ENCODE measurements around the gene CCDC12.

Gene CCDC12

DNA sequence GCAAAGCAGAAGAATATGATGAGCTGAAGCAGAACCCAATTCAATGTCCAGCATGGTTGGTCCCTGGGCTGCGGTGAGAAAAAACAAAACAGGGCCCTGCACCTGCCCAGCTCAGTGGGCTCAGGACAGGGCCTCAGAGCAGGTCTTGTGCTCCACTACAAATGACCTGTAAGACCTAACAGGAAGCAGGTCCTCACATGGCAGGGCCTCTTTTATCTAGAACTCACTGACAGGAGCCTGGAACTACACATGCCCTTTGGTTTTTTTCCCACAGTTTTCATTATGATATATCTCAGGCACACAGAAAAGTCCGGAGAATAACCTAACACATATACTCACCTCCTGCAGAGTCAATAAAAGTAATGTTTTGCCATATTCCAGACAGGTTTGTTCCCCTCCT, 38.4 kb downstream of the CCDC12 start:
- no peak for DNase-seq (ENCODE audit: low read depth in 1 of 2, low spot score in 1 of 2)
- H3K4me3 ChIP-seq (replicated peaks; ENCODE audit: insufficient read depth, low read length), result no peak overlapping the region
- no peaks in the 10 kb centered on the region for H3K27me3 ChIP-seq (ENCODE audit: insufficient read depth, poor library complexity, severe bottlenecking)
- H3K27ac ChIP-seq (replicated peaks), result no peak overlapping the region
- TF ChIP-seq GABPA (IDR thresholded peaks at IDR 0.05; ENCODE audit: low read depth), result no peak
- TF ChIP-seq, protein P1, sequence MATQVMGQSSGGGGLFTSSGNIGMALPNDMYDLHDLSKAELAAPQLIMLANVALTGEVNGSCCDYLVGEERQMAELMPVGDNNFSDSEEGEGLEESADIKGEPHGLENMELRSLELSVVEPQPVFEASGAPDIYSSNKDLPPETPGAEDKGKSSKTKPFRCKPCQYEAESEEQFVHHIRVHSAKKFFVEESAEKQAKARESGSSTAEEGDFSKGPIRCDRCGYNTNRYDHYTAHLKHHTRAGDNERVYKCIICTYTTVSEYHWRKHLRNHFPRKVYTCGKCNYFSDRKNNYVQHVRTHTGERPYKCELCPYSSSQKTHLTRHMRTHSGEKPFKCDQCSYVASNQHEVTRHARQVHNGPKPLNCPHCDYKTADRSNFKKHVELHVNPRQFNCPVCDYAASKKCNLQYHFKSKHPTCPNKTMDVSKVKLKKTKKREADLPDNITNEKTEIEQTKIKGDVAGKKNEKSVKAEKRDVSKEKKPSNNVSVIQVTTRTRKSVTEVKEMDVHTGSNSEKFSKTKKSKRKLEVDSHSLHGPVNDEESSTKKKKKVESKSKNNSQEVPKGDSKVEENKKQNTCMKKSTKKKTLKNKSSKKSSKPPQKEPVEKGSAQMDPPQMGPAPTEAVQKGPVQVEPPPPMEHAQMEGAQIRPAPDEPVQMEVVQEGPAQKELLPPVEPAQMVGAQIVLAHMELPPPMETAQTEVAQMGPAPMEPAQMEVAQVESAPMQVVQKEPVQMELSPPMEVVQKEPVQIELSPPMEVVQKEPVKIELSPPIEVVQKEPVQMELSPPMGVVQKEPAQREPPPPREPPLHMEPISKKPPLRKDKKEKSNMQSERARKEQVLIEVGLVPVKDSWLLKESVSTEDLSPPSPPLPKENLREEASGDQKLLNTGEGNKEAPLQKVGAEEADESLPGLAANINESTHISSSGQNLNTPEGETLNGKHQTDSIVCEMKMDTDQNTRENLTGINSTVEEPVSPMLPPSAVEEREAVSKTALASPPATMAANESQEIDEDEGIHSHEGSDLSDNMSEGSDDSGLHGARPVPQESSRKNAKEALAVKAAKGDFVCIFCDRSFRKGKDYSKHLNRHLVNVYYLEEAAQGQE (IDR thresholded peaks at IDR 0.05; ENCODE audit: insufficient replicate concordance, low read depth), result no peak
- no peak for TF ChIP-seq POLR2AphosphoS5 (IDR thresholded peaks at IDR 0.05; ENCODE audit: low read depth)
- TF ChIP-seq SPI1 (IDR thresholded peaks at IDR 0.05; ENCODE audit: borderline replicate concordance, low read depth), result no peak
- TF ChIP-seq, protein P2, sequence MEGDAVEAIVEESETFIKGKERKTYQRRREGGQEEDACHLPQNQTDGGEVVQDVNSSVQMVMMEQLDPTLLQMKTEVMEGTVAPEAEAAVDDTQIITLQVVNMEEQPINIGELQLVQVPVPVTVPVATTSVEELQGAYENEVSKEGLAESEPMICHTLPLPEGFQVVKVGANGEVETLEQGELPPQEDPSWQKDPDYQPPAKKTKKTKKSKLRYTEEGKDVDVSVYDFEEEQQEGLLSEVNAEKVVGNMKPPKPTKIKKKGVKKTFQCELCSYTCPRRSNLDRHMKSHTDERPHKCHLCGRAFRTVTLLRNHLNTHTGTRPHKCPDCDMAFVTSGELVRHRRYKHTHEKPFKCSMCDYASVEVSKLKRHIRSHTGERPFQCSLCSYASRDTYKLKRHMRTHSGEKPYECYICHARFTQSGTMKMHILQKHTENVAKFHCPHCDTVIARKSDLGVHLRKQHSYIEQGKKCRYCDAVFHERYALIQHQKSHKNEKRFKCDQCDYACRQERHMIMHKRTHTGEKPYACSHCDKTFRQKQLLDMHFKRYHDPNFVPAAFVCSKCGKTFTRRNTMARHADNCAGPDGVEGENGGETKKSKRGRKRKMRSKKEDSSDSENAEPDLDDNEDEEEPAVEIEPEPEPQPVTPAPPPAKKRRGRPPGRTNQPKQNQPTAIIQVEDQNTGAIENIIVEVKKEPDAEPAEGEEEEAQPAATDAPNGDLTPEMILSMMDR (IDR thresholded peaks at IDR 0.05; ENCODE audit: insufficient read depth, low read length), result no peak

DNA sequence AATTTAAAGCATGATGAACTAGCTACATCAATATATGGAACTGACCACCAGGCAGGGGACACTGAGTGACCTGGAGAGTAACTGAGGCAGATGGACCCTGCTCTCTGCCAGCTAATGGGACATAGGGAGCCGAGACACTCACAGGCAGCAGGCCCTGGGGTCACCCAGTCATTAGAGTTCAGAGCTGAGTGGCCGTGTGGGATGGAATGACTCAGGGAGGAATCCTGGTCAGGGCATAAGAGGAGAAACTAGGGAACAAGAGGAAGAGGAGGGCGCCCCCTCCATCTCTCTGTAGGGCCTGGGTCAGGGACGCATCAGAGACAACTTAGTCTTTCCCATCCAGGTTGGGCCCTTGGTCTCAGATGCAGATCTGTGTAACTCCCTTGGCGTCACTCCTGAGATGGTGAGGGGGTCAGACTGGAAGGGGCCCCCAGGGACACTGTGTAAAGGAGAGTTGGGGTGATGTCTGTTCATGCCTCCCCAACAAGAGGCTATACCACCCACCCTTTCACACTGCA, 39.8 kb downstream of the CCDC12 start:
- Histone ChIP-seq H3K27ac (replicated peaks) (peak overlapping the region; percentile 61), H3K27me3 (ENCODE audit: insufficient read depth, poor library complexity, severe bottlenecking) (no peaks in the 10 kb centered on the region), H3K4me3 (replicated peaks; ENCODE audit: insufficient read depth, low read length) (no peak overlapping the region)
- TF ChIP-seq SPI1 (IDR thresholded peaks at IDR 0.05; ENCODE audit: borderline replicate concordance, low read depth) (no peak), GABPA (IDR thresholded peaks at IDR 0.05; ENCODE audit: low read depth) (no peak), POLR2AphosphoS5 (IDR thresholded peaks at IDR 0.05; ENCODE audit: low read depth) (no peak)
- TF ChIP-seq, protein P1 (IDR thresholded peaks at IDR 0.05; ENCODE audit: insufficient replicate concordance, low read depth), result no peak
- TF ChIP-seq, protein P2 (IDR thresholded peaks at IDR 0.05; ENCODE audit: insufficient read depth, low read length), result no peak
- no peak for DNase-seq (ENCODE audit: low read depth in 1 of 2, low spot score in 1 of 2)

DNA sequence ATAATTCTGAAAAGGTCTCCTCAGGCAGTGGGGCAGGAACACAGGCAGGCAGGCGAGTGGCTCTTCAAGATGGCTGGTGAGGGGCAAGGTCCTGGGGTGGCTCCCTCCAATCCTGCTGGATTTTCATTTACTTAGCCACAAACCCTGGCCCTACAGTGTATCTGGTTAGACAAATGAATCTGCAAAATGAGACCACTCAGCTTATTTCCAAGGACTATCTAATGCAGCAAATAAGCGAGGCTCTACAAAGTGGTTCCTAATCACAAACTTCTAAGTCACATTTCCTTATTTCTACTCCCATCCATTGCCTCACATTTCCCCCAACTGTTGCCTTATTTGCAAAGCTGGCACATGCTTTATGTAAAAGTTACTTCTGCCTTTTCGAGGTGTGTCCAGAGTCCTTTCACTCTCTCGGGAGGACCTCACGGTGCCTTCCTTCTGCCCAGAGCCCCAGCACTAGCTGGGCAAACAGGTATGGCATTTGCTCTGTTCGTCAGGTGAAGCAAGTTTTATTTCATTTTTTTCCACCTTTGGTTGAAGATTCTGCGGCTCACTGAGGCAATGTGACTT, 40.5 kb downstream of the CCDC12 start:
- no peak overlapping the region for H3K4me3 ChIP-seq (replicated peaks; ENCODE audit: insufficient read depth, low read length)
- DNase-seq (ENCODE audit: low read depth in 1 of 2, low spot score in 1 of 2), result peak in 1 of 2 experiments; percentile 86
- H3K27ac ChIP-seq (replicated peaks), result peak overlapping the region; percentile 61
- H3K27me3 ChIP-seq (ENCODE audit: insufficient read depth, poor library complexity, severe bottlenecking), result no peaks in the 10 kb centered on the region
- TF ChIP-seq POLR2AphosphoS5 (IDR thresholded peaks at IDR 0.05; ENCODE audit: low read depth) (peak; percentile 52; the same call in 1 of the 2 replicates), SPI1 (IDR thresholded peaks at IDR 0.05; ENCODE audit: borderline replicate concordance, low read depth) (peak; percentile 79), GABPA (IDR thresholded peaks at IDR 0.05; ENCODE audit: low read depth) (0 out of 2 replicates have a peak, but pooled peaks have one; percentile 12)
- TF ChIP-seq, protein P1 (IDR thresholded peaks at IDR 0.05; ENCODE audit: insufficient replicate concordance, low read depth), result no peak
- TF ChIP-seq, protein P2 (IDR thresholded peaks at IDR 0.05; ENCODE audit: insufficient read depth, low read length), result no peak

All from HL-60 (cell line).